Gastroesophageal sphincter (tissue), 3 donors: ENCODE results near the gene FERMT3.

Experiments used
- CTCF ChIP-seq, 4 experiments: fragments of 200-600 bp in 2 of 4; fragments of 450-650 bp in 2 of 4; sonication (generic) in 1 of 4; IDR thresholded peaks; one replicate each; pipeline ENCODE4 v1.5.1; 2017 to 2019; ENCODE audit warnings: antibody characterized with exemption in 4 of 4, mild to moderate bottlenecking in 2 of 4, moderate library complexity in 2 of 4
- POLR2AphosphoS5 ChIP-seq: sonication (generic); formaldehyde crosslinking; IDR thresholded peaks from one replicate; pipeline ENCODE4 v1.6.1; 2017; ENCODE audit warnings: antibody characterized with exemption

- no peak for TF ChIP-seq POLR2AphosphoS5
- no peak for TF ChIP-seq CTCF (IDR thresholded peaks at IDR 0.05)
Measured at GRCh38 chr11:64244966-64245365, 38.4 kb downstream of the FERMT3 start.
